Stimulated activated naive CD4-positive, alpha-beta T cell treated with Interleukin-2 at 50 U/mL for 16 hours (primary cell): ENCODE results near the gene DNAJB12.
A peak's percentile ranks its signal among the peaks of the same experiment; 100 is the strongest.
"Not testable (repeated sequence)": the region's sequence is repeated elsewhere in the genome, so short reads cannot be mapped to it uniquely, and the experiment has no call there.

ENCODE experiments used
- DNase-seq: peaks from one replicate; lab custom pipeline; 2025; lab: John Stamatoyannopoulos, UW

The DNAJB12 gene

GRCh38 chr10:72331575-72332422 lies 22.9 kb downstream of the DNAJB12 start:
- DNase-seq = peak; percentile 86

DNA sequence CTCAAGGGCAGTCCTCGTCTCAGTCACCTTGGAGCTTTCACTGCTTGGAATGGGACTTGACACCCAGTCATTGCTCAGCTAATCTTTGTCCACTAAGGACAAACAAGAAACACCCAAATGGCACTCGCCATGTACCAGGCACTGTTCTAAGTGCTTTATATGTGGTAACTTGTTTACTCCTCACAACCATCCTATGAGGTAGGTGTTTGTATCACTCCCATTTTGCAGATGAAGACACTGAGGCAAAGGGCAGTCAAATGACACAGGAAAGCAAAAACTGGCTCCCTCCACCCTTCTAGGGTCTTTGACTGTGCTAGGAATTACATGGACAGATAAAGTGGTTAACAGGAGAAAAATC lies 24.7 kb downstream of the DNAJB12 start:
- DNase-seq = no peak

- DNase-seq = no peak
Observed at GRCh38 chr10:72329290-72330068, 25.2 kb downstream of the DNAJB12 start.

DNA sequence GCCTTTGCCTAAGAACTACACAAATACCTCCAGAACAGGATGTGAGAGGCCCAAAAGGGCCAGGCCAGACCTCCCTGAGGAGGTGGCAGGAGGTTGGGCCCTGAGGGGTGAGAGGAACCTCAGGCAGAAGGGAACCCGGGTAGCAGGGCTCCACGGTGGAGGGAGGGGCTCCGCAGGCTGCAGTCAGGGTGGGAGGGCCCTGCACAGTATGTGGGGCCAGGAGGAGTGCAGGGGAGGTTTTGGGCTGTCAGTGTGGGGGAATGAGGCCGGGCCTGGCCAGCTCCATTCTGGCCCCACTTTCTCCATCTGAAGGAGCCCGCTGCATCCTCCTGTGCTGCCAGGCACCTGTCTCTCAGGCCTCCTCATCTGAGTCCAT lies 25.9 kb downstream of the DNAJB12 start:
- DNase-seq = no peak

- DNase-seq = no peak
Observed at GRCh38 chr10:72328045-72328828, 26.5 kb downstream of the DNAJB12 start.

GRCh38 chr10:72326665-72327603 lies 27.8 kb downstream of the DNAJB12 start:
- peak; percentile 51 for DNase-seq

DNA sequence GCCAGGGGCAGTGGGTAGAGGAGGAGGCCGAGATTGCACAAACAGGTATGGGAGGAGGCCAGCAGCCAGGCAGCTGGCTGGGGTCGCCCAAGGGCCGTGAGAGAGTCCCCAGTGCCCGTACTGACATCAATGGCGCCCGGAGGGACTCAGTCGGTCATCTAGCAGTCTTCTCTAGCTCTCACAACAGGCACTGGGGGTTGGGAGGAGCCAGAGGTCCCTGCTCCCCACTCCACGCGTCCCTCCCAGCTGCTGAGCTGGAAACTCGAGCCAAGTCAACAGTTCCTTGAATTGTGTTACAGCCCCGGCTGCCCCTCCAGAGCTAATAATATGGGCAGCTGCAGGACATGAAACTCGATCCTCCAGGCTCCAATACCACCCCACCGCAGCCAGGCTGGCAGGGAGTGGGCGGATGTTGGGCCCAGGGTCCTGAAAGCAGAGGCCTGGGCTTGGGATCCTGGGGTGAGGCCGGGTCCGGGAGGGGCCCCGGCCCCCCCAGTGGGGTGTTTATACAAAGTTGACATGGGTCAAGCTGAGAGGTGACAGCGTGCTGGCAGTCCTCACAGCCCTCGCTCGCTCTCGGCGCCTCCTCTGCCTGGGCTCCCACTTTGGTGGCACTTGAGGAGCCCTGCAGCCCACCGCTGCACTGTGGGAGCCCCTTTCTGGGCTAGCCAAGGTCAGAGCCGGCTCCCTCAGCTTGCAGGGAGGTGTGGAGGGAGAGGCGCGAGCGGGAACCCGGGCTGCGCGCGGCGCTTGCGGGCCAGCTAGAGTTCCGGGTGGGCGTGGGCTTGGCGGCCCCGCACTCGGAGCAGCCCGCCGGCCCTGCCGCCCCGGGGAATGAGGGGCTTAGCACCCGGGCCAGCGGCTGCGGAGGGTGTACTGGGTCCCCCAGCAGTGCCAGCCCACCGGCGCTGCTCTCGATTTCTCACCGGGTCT lies 29.2 kb downstream of the DNAJB12 start:
- not testable (repeated sequence) for DNase-seq

- no peak for DNase-seq
Observed at GRCh38 chr10:72323771-72324191, 30.9 kb downstream of the DNAJB12 start.

DNA sequence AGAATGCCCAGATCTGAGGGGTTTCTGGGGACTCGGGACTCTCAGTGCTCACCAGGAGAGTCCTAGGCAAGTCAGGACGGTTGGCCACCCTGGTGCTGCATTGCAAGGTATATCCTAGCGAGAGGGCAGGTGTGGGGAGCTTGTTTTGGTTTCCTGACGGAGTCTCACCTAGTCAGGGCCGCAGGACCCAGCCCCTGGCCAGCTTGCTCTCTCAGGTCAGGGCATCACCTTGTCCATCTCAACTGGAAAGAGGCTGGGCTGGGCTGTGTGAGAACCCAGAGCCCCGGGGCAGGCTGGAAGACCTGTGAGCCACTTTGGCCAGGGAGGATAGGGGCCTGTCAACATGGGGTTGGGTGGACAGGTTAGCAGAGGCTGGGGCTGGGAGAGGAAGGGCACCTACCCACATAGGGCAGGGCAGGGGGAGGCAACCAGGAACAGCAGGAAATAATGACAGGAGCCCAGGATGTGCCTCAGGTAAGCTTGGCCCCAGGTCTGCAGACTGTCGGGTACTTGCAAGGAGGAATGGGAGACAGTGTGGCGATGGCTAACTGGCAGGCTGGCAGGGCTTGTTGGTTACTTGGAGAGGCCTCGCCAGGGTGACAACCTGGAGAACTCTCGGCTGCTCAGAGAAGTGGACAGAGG lies 31.5 kb downstream of the DNAJB12 start:
- no peak for DNase-seq

- DNase-seq = peak; percentile 51
Observed at GRCh38 chr10:72322280-72323058, 32.2 kb downstream of the DNAJB12 start.

GRCh38 chr10:72322030-72322279 lies 32.8 kb downstream of the DNAJB12 start:
- DNase-seq = no peak

GRCh38 chr10:72321248-72322029 lies 33.3 kb downstream of the DNAJB12 start:
- no peak for DNase-seq

- peak; percentile 73 for DNase-seq
Observed at GRCh38 chr10:72320676-72321247, 34.0 kb downstream of the DNAJB12 start.

- DNase-seq = peak; percentile 83
Observed at GRCh38 chr10:72319416-72320254, 35.1 kb downstream of the DNAJB12 start.

DNA sequence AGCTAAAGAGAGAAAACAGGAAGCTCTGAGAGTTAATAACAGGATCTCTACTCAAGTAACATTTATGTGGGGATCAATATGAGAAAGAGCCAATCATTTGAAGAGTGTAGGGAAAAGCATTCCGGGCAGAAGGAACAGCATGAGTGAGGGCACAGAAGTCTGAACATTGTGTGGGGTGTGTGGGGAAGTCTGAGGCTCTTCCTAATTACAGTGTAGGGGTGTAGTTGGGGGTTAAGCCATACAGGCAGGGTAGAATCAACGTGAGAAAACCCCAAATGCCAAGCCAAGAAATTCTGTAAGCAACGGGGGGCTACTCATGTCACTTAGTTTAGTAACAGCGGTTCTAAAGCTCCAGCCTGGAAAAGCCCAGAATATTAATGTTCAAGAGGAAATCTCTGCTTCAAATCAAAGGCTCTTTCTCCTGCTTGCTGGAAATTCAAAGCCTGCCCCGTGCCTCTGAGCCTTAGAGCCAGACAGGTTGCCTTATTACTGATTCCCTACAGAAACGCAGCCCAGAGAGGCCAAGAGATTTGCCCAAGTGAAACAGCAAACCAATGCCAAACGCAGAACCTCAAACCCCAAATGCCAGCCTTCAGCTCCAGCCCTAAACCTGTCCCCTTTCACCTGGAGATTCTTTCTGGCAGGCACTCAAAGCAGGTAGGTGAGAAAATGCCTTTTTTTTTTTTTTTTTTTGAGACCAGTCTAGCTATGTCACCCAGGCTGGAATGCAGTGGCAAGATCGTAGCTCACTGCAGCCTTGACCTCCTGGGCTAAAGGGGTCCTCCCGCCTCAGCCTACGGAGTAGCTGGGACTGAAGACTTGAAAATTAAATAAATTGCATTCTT lies 36.1 kb downstream of the DNAJB12 start:
- no peak for DNase-seq

DNA sequence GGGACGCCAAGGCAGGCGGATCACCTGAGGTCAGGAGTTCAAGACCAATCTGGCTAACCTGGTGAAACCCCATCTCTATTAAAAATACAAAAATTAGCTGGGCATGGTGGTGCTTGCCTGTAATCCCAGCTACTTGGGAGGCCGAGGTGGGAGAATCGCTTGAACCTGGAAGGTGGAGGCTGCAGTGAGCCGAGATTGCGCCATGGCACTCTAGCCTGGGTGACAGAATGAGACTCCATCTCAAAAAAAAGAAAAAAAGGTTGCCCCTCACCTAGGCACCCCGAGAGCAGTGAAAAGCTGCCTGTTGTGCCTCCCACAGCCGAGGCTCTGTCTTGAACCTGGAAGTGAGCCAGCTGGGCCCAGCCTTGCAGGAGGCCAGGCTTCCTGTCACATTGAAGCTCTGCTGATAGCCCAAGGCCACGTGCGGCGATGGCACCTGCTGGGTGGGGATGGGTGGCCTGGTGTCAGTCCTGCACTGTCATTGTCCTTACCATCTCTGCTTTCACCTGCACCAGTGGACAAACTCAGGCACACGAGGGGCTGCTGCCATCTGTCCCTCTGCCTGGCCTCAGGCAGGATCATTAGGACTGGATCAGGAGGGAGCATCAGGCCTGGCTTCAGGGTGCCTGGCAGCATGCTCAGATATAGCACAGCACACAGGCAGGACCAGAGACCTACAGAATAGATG lies 37.8 kb downstream of the DNAJB12 start:
- DNase-seq = peak; percentile 25
